Renal cortical epithelial cell (primary cell): ENCODE data around the gene FRMD4B. TPM values are rescaled to one million over a fixed set of nuclear protein-coding genes. Genes with fewer than 3 reads are reported as not detected.

Experiments
- DNase-seq: peaks from one replicate; pipeline ENCODE4 v3.0.0-alpha.2; 2011; ENCODE audit warnings: low read depth
- total RNA-seq: library from RNA; depleted of rRNA; stranded (reverse); fragments of >200 nt; gene quantifications from 2 replicates; pipeline ENCODE4 v1.2.3, GENCODE V29; 2014

The FRMD4B gene
- total RNA-seq, 1 donor from 2014 or later = 24.5 TPM

DNA sequence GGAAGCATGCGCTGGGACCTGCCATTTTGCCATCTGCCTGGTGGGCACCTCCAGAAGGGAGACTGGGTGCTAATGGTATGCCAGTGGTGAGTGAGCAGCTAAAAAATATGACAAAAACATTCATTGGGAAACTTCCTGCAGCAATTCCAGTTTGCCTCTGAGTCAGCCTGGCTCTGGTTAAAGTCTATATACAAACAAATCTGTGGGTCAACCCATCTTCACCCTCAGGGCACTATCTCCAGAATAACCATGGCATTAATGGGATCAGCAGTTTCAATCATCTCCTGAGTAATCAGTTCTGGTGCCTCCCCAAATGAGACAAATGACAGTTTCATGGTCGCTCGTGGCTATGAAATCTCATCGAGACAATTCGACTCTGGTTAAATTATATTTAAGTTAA lies 21.5 kb downstream of the FRMD4B start:
- peak; percentile 58 for DNase-seq

- DNase-seq = no peak
These were observed 25.2 kb downstream of the FRMD4B start for GRCh38 chr3:69360690-69361089.

GRCh38 chr3:69359916-69360315 lies 26.0 kb downstream of the FRMD4B start:
- DNase-seq = no peak

GRCh38 chr3:69359339-69359893 lies 26.5 kb downstream of the FRMD4B start:
- no peak for DNase-seq

- no peak for DNase-seq
These were observed 28.7 kb downstream of the FRMD4B start for GRCh38 chr3:69357196-69357595.

DNA sequence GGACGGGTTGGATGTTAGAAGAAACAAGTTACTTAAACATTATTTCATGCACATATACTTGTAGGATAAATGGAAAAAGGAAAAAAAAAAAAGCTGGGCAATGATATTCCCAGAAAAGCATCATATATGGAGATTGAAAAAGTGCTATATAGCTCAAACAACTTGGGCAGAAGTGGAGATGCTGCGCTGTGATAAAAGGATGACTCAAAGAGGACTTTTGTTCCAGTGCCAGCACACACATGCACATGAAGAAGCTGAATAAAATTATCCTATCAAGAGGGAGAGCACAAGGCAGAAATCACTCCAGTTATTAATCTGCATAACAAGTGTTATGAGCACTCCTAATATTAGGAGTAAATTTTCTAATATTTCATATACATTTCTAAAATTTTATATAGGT lies 30.9 kb downstream of the FRMD4B start:
- no peak for DNase-seq

GRCh38 chr3:69353503-69353902 lies 32.4 kb downstream of the FRMD4B start:
- no peak for DNase-seq

- no peak for DNase-seq
These were observed 32.8 kb downstream of the FRMD4B start for GRCh38 chr3:69353088-69353478.

DNA sequence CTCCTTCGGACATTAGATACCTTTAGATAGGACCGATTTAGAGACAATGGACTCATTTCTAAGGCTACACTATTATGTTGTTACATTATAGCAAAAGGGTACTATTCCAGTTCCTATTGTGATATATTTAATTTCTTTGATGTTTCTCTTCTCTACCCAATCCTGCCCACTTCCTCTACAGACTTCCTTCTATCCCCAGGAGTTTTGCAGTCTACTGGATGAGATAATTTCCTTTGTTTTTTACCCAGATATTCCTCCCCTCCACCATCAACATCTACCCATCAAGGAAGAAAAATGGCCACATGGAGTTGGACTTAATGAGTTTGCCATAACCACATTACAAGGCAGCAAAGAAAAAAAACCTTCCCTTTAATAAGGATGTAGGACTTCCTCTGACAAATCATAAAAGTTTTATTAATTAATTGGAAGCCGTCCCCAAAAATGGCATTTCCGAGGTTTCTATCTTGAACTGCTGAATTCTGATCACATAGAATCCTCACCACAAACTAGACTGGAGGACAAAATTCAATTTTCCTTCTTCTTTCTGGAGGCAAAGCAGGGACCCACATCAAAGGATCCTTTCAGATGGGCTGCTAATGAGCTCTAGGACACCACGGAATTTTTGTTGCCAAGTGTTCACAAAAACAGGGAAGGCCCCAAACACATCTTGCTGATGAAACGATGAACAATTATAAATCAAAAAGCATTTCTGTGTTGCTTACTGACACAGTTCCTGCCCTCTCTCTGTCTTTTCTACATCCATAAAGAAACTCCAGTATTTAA lies 33.4 kb downstream of the FRMD4B start:
- DNase-seq = no peak

DNA sequence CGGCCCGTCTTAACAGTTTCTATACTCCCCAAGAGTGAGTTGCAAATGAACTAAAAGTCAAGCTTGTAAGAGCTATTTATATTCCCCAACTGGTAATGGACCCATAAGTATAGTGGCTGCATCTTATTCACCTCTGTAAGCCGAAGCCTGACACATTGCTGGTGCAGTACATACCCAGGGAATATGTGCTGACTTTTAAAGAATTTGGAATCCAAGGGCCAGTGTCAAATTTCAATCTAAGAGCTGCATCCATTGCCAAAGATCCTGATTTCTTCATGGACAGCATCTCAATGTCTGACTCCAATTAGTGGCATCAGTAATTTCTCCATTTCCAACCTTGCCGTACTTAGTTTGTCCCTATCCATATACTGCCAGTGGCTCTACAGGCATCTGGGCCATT lies 42.0 kb downstream of the FRMD4B start:
- DNase-seq = no peak

DNA sequence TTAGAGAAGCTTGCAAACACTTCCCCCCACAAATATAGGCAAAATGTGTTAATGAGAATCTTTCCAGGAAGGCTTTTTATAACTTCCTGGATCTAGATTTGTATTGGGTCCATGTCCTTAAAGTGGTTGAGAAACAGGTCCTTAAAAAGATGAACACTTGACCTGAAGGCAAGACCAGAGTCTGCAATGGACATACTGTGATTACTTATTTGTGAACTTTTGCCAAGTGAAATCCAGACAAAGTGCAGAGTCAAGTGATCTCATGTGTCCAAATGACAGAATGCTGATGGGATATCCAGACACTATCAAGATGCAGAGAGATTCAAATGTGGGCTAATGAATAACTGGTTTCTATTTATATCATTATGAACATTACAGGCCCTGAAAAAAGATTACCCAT lies 43.8 kb downstream of the FRMD4B start:
- peak; percentile 60 for DNase-seq

GRCh38 chr3:69339760-69340159 lies 46.1 kb downstream of the FRMD4B start:
- DNase-seq = no peak

GRCh38 chr3:69338911-69339310 lies 47.0 kb downstream of the FRMD4B start:
- DNase-seq = peak; percentile 46

GRCh38 chr3:69332934-69333333 lies 53.0 kb downstream of the FRMD4B start:
- DNase-seq = no peak

DNA sequence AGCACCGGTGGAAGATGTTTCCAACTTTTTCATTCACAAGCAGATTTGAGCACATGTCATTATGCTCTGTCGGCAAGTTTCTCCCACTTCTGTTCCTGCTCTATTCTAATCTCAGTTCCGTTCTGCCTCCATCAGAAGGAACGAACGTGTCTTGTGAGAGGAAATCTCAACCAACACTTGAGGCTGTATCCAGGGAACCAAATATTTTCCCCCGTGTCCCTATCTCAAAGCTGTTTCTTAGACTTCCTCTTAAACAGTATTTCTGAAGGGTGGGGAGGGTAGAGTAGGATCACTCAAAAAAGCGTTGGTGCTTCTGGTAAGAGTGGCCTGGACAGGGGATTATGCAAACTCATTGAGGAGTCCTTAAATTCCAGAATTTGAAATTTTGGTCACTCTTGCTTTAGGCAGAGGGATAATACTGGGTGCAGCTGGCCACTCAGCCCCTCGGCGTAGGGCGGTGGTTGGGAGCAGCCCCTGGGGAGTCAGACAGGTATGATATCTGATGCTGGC lies 54.9 kb downstream of the FRMD4B start:
- DNase-seq = no peak

GRCh38 chr3:69329892-69330291 lies 56.0 kb downstream of the FRMD4B start:
- peak; percentile 7 for DNase-seq

GRCh38 chr3:69328963-69329302 lies 57.0 kb downstream of the FRMD4B start:
- DNase-seq = no peak

DNA sequence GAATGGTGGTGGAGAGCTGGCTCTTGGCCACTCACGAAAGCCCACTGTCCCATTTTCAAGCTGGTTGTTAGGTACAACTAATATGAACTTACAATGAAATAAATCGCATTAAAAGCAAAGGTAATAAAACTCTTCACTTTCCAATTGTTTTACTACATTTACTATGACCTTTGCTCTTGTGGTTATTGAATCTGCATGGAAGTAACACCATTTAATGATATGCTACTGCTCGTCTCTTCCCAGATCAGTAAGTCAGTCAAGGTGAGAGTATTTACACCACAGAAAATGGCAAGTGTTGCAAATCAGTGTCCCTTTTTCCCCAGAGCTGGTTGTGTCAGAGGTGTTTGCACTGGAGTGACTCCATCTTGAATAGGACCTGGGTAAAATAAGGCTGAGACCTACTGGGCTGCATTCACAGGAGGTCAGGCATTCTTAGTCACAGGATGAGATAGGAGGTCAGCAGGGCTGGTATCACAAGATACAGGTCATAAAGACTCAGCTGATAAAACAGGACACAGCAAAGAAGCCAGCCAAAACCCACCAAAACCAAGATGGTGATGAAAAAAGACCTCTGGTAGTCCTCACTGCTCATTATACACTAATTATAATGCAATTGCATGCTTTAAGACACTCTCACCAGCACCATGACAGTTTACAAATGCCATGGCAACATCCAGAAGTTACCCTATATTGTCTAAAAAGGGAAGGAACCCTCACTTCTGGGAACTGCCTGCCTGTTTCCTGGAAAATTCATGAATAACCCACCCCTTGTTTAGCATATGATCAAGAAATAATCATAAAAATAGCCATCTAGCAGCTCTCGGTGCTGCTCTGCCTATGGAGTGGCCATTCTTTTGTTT lies 57.6 kb downstream of the FRMD4B start:
- no peak for DNase-seq

DNA sequence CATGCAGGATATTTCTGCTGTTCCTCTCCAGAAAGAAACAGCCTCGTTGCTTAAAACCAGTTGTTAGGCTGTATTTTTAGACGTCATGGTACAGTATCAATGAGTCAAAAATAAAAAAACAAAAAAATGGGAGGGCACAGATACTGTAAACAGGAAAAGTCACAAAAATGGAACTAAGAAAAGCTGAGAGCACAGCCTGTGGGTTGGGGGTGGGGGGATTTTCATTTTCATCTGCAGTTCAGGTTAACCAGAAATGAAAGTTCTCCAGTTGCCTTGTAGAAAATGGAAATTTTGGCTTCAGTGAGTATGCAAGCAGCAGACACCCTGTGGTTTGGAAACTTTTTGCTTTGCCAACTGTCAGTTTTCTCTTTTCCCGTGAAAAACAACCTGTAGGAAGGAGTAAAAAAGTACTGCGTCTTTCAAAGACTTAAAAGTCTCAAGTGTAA lies 59.0 kb downstream of the FRMD4B start:
- DNase-seq = no peak

DNA sequence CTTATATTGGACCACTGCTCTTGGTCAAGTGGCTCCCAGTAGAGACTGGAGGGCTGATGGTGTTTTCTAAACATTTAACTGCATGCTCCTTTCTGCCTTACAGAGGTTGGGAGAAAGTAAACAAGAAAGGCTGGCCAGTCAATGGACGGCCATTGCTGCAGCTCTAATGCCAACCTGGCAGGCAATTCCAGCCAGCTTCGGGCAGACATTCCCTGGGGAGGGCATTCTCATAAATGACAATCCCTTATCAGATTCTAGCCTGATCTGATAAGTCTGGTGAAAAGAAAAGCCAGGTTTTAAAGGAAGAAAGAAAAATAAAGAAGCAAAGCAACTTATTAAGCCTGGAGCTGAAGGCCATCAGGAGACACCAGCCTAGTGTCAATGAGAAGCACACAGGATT lies 60.7 kb downstream of the FRMD4B start:
- no peak for DNase-seq

GRCh38 chr3:69324362-69325025 lies 61.4 kb downstream of the FRMD4B start:
- no peak for DNase-seq

GRCh38 chr3:69323941-69324340 lies 61.9 kb downstream of the FRMD4B start:
- DNase-seq = no peak
